SK-MEL-5 (cell line): ENCODE measurements around the gene TDRD10. TPM values are rescaled to one million over a fixed set of nuclear protein-coding genes. Genes with fewer than 3 reads are reported as not detected.

ENCODE experiments used
- DNase-seq: peaks from one replicate; pipeline ENCODE4 v3.0.0-alpha.2; 2016; ENCODE audit warnings: low read depth, low spot score
- in situ Hi-C: cut with HindIII; loops from 2 replicates; pipeline ENCODE4 v1.10.0; 2016; ENCODE audit warnings: low sequenced_read_pairs, high pct_unique_total_duplicates, low pct_unique_long_range_greater_than_20kb
- total RNA-seq: library from RNA; depleted of rRNA; stranded (reverse); fragments of >200 nt; shearing (Covaris generic); gene quantifications from 2 replicates; pipeline ENCODE4 v1.2.3, GENCODE V29; 2014

The TDRD10 gene
- total RNA-seq, 1 experiment from 2014 or later, result not detected

DNA sequence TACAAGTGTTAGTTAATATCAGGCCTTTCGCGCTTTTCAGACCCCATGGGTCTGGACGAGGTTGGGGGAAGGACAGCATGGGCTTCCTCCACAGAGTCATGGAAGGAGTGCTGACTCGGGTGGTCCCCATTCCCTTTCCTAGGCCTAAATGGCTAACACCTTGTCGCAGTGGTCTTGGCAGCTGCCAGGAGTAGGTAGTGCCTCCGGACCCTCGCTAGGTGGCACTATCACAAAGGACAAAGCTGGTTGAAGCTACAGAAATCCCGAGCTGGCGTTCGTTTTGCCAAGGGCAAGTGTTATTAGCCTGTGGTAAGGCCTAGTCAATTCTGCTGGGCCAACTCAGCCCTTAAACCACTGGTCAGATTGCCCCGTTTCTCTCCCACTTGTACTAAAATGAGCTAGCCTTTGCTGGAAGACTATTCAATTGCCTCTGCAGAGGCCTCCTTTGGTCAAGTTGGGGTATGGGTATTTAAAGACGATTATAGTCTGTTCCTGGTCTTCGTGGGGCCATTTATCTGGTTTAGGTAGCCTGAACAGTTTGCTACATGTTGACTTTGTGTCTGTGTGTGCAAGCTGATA lies 57.5 kb downstream of the TDRD10 start:
- DNase-seq, result peak; percentile 99
- in situ Hi-C loops, result no loop called here

- in situ Hi-C loops, result no loop called here
Observed at GRCh38 chr1:154565876-154566275, 63.9 kb downstream of the TDRD10 start.

DNA sequence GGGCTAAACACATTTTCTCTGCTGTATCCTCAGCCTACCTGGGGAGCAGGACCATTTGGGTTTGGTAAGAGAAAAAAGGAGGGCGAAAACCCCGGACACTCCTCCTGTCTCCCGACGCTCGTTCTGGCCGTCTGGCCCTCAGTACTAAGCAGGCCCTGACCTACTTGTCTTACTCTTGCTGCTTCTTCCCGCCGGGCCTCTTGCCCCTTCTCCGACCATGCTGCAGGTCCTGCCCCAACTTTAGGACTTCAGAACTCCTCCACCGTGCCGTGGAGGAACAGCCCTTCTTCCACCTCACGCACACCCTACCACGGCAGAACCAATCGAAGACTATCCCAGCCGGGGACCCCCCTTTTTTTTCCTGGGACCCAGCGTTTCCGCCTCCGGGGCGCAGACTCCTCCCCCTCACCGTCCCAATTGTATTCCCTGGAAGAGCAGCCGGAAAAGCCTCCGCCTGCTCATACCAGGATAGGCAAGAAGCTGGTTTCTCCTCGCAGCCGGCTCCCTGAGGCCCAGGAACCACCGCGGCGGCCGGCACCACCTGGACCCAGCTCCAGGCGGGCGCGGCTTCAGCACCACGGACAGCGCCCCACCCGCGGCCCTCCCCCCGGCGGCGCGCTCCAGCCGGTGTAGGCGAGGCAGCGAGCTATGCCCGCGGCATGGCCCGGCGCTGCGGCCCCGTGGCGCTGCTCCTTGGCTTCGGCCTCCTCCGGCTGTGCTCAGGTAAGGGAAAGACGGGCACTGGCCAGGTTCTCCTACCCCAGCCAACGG lies 65.6 kb downstream of the TDRD10 start, which contains the start of gene CHRNB2:
Gene CHRNB2, plus strand, starts transcription at position 393 of the 771 bp plus-strand sequence. Its CDS starts 267 bp downstream, at position 660.
- in situ Hi-C loops, result no loop called here
- DNase-seq, result peak; percentile 44

More at GRCh38 chr1:154565876-154566275, 63.9 kb downstream of the TDRD10 start:
- no peak for DNase-seq

DNA sequence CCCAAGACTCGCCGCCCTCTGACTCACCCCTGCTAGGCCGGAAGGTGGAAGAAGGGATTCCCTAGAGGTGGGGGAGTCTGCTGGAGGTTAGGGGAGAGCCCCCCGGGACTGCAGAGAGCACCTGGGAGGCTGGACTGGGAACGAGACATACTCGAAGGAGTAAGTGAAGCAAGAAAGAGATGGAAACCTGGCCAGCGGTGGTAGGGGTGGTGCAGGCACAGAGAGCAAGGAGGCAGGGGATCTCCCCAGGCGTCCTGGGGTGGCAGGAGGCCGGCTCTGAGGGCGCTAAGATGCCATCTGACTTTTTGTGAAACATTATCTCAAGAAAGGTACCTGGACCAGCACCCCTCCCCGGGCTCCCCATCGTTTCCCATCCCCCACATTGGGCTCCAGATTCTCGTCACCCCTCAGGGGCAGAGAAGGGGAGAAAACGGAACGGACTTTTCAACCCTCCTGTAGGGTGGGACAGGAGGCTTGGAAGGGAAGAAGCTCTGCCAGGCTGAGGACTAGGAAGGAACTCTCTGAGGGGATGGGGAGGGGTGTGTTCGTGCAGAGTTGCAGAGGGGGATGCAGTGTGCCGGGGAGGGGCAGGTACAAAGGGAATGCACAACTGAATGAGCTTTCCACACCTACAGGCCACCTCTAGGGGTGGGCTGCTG lies 66.3 kb downstream of the TDRD10 start:
- no peak for DNase-seq
- in situ Hi-C loops, result no loop called here

- in situ Hi-C loops, result no loop called here
- no peak for DNase-seq
Observed at GRCh38 chr1:154571244-154571963, 69.4 kb downstream of the TDRD10 start.

DNA sequence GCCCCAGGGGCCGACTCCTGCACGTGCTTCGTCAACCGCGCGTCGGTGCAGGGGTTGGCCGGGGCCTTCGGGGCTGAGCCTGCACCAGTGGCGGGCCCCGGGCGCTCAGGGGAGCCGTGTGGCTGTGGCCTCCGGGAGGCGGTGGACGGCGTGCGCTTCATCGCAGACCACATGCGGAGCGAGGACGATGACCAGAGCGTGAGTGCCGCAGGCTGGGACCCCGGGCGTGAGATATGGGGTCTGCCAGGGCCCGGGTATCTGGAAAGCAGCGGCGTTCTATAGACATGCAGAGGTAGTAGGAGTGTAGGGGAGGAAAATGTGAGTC lies 69.9 kb downstream of the TDRD10 start:
- in situ Hi-C loops, result no loop called here

GRCh38 chr1:154572468-154573167 lies 70.6 kb downstream of the TDRD10 start:
- no peak for DNase-seq
- in situ Hi-C loops, result no loop called here

More for the DNA sequence above, 69.9 kb downstream of the TDRD10 start:
- DNase-seq, result no peak

- DNase-seq, result no peak
- in situ Hi-C loops, result no loop called here
Observed at GRCh38 chr1:154573168-154573510, 71.1 kb downstream of the TDRD10 start.

- in situ Hi-C loops, result no loop called here
- DNase-seq, result no peak
Observed at GRCh38 chr1:154574716-154575115, 72.7 kb downstream of the TDRD10 start.

DNA sequence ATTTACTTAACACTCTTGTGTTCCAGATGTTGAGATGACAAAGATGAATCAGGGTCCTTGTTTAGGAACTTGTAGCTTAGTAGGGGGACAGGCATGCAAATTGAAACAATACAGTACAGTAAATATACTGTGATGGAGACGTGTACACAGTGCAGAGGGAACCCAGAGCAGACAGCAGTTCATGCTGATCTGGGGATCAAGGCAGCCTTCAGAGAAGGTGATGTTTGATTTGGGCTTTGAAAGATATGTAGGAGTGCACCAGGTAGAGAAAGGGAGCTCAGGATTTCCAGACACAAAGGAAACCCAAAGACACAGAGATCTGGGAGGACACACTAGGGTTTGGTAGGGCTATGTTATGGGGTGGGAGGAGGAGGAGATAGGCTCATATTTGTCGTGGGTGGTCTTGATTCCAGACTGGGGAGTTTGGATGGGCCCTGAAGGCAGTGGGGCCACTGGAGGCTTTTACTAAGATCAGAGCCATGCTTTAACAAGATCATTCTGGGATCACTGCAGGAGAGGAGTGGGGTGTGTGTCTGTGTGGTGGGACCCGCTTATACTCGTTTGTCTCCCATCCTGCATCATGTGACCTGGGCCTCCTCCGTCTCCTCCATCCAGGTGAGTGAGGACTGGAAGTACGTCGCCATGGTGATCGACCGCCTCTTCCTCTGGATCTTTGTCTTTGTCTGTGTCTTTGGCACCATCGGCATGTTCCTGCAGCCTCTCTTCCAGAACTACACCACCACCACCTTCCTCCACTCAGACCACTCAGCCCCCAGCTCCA lies 73.3 kb downstream of the TDRD10 start:
- in situ Hi-C loops, result no loop called here
- DNase-seq, result no peak

GRCh38 chr1:154575951-154576566 lies 74.0 kb downstream of the TDRD10 start:
- no peak for DNase-seq
- in situ Hi-C loops, result no loop called here

- in situ Hi-C loops, result no loop called here
- DNase-seq, result no peak
Observed at GRCh38 chr1:154577346-154578057, 75.5 kb downstream of the TDRD10 start.

GRCh38 chr1:154578058-154578418 lies 76.0 kb downstream of the TDRD10 start:
- in situ Hi-C loops, result no loop called here
- DNase-seq, result no peak

GRCh38 chr1:154579374-154579773 lies 77.4 kb downstream of the TDRD10 start:
- no peak for DNase-seq
- in situ Hi-C loops, result no loop called here

DNA sequence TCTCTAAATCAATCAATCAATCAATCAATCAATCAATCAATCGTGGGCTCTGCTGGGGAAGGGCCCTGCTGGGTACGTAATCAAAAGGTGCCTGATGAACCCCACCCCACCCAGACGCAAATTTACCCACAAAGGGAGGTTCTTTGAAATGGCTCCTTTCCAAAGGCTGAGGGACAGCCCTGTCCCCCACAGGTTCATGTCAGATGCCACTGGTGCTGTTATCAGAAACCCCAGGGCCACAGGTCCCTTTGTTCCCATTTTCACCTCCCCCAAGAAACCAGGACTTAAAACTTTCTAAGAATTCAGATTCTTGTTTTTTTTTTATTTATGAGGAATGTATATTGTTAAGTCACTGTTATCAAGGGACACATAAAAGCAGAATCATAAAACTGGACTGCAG lies 79.7 kb downstream of the TDRD10 start:
- no peak for DNase-seq
- in situ Hi-C loops, result no loop called here

DNA sequence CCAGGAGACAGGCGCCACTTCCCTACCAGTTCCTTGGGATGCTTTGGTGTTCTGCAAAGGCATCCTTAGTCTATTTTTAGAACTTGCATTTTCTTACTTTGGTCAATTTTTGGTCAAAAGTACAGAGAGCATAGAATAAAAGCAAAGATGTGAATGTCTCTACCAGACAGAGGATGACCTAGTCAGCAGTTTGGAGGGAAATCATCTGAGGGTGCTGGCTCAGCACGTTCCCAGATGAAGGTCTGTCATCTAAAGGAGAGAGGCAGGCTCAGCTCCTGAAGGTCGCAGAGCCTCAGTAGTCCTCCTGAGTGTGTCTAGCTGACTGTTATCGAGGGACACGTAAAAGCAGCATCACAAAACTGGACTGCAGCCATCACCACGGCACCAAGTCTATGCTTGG lies 80.9 kb downstream of the TDRD10 start:
- DNase-seq, result no peak
- in situ Hi-C loops, result no loop called here
